Measurements from ENCODE around the gene TMEM184A. TPM values are rescaled to one million over a fixed set of nuclear protein-coding genes. Genes with fewer than 3 reads are reported as not detected.

TMEM184A gene
- total and polyA plus RNA-seq, 10 of the 15 experiments (the other 5 are each of a cell fraction or from before 2014, with no cell fraction given): 0.04 to 0.15 TPM; not detected in 8

DNA sequence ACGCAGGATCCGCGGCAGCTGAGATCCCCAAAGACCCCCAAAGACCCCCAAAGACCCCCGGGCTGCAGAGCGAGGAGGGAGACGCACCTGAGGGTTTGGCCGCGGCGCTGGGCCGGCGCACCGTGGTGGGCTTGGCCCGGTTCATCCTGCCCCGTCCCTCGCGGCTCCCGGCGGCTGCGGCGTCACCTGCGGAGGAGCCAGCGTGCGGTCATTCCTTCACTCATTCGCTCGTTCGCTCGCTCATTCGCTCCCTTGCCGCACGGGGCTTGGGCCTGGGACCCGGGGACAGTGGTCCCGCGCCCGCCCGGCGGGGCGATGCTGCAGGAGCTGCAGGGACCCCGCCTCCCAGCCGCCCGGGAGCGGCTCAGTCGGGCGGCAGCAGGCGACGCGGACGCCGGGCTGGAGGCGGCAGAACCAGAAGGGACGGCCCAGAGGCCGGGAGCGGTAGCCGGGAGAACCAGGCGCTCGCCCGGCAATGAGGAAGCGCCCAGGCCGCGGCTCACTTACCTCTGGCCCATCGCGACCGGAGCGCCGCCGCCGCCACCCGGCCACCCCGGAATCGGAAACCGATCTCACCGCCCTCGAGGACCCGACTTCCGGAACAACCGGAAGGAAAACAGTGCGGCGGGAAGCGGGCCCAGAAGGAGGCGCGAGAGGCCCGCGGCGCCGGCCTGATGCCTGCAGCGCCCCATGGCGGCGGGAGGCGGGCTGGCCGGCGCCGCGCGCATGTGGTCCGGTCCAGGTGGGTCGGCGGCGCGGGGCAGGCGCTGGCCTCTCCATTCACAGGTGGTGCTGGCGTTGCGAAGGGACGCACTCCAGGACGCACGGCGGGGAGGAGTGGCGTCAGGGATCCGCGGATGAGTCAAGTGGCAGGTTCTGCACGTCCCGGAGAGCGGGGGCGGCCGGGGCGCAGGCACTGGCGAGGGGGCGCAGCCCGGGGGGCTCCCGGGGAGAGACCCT is 51.9 kb downstream of the TMEM184A start, which contains the start of gene INTS1 (continued):
- TF ChIP-seq HDAC6 (IDR thresholded peaks at IDR 0.05; ENCODE audit: unreplicated experiment): peak; percentile 53
- peak in 1 of 2 experiments; percentile 74; a peak in 2 of 4 replicates for TF ChIP-seq SRF (IDR thresholded peaks at IDR 0.05; ENCODE audit: low read depth in 2 of 2, low read length in 2 of 2)
- peak; percentile 87; the same call in 1 of the 2 replicates for TF ChIP-seq ASH2L (IDR thresholded peaks at IDR 0.05; ENCODE audit: borderline replicate concordance, low read depth)
- TF ChIP-seq, protein P1, sequence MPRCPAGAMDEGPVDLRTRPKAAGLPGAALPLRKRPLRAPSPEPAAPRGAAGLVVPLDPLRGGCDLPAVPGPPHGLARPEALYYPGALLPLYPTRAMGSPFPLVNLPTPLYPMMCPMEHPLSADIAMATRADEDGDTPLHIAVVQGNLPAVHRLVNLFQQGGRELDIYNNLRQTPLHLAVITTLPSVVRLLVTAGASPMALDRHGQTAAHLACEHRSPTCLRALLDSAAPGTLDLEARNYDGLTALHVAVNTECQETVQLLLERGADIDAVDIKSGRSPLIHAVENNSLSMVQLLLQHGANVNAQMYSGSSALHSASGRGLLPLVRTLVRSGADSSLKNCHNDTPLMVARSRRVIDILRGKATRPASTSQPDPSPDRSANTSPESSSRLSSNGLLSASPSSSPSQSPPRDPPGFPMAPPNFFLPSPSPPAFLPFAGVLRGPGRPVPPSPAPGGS (IDR thresholded peaks at IDR 0.05; ENCODE audit: borderline replicate concordance, insufficient read depth, low read depth, low read length, poor library complexity, severe bottlenecking): no peak
- peak; percentile 86 for TF ChIP-seq HCFC1 (IDR thresholded peaks at IDR 0.05; ENCODE audit: low read length)
- TF ChIP-seq, protein P2, sequence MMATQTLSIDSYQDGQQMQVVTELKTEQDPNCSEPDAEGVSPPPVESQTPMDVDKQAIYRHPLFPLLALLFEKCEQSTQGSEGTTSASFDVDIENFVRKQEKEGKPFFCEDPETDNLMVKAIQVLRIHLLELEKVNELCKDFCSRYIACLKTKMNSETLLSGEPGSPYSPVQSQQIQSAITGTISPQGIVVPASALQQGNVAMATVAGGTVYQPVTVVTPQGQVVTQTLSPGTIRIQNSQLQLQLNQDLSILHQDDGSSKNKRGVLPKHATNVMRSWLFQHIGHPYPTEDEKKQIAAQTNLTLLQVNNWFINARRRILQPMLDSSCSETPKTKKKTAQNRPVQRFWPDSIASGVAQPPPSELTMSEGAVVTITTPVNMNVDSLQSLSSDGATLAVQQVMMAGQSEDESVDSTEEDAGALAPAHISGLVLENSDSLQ (IDR thresholded peaks at IDR 0.05): peak; percentile 52
- TF ChIP-seq, protein P3, sequence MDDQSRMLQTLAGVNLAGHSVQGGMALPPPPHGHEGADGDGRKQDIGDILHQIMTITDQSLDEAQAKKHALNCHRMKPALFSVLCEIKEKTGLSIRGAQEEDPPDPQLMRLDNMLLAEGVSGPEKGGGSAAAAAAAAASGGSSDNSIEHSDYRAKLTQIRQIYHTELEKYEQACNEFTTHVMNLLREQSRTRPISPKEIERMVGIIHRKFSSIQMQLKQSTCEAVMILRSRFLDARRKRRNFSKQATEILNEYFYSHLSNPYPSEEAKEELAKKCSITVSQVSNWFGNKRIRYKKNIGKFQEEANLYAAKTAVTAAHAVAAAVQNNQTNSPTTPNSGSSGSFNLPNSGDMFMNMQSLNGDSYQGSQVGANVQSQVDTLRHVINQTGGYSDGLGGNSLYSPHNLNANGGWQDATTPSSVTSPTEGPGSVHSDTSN (IDR thresholded peaks at IDR 0.05; ENCODE audit: insufficient replicate concordance, low read depth, low read length): no peak
- TF ChIP-seq NR2C2 (IDR thresholded peaks at IDR 0.05; ENCODE audit: borderline replicate concordance, control insufficient read depth, insufficient read length, low read depth): peak; percentile 54
- TF ChIP-seq GABPA (IDR thresholded peaks at IDR 0.05; ENCODE audit: low read depth): peak; percentile 98
- TF ChIP-seq BRCA1 (IDR thresholded peaks at IDR 0.05; ENCODE audit: low read depth, low read length): no peak
- TF ChIP-seq FOXK2 (IDR thresholded peaks at IDR 0.05): peak; percentile 89
- no peak for TF ChIP-seq NFYA (IDR thresholded peaks at IDR 0.05; ENCODE audit: borderline replicate concordance, low read depth, low read length)
- TF ChIP-seq, protein P4, sequence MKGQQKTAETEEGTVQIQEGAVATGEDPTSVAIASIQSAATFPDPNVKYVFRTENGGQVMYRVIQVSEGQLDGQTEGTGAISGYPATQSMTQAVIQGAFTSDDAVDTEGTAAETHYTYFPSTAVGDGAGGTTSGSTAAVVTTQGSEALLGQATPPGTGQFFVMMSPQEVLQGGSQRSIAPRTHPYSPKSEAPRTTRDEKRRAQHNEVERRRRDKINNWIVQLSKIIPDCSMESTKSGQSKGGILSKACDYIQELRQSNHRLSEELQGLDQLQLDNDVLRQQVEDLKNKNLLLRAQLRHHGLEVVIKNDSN (IDR thresholded peaks at IDR 0.05; ENCODE audit: borderline replicate concordance, extremely low read length, insufficient read depth, low read depth, low read length): no peak

All from GM12878 (cell line).